MCF 10A (cell line): ENCODE results near the gene CUL7. TPM values are rescaled to one million over a fixed set of nuclear protein-coding genes. Genes with fewer than 3 reads are reported as not detected.

Experiments
- BruUV-seq: library from RNA; stranded (reverse); fragments of 400-500 nt; replicated peaks from 2 replicates; lab custom pipeline; 2021; lab: Mats Ljungman, UMichigan
- CTCF ChIA-PET: fragments of 300-600 bp; sonication (Branson Sonifier 250); formaldehyde crosslinking; extraction: SDS; loops from one replicate; lab custom pipeline; 2021; ENCODE audit warnings: antibody characterized with exemption, inconsistent platforms; lab: Yijun Ruan, JAX
- POLR2A ChIA-PET: fragments of 300-600, 350-650 bp; sonication (Branson Sonifier 250); formaldehyde crosslinking; extraction: SDS; loops from one replicate; lab custom pipeline; 2020; ENCODE audit warnings: antibody characterized with exemption, inconsistent platforms; lab: Yijun Ruan, JAX
- DNase-seq: peaks from one replicate; pipeline ENCODE4 v3.0.0-alpha.2; 2018; ENCODE audit not compliant: unreplicated experiment
- H3K27ac Mint-ChIP-seq: one replicate; pipeline ENCODE4 v1.8.0; 2022; ENCODE audit warnings: mild to moderate bottlenecking, low read depth, mixed read lengths; ENCODE audit not compliant: unreplicated experiment
- H3K27me3 Mint-ChIP-seq: one replicate; pipeline ENCODE4 v1.8.0; 2022; ENCODE audit warnings: mixed read lengths; ENCODE audit not compliant: insufficient read depth, unreplicated experiment
- H3K36me3 Mint-ChIP-seq: one replicate; pipeline ENCODE4 v1.8.0; 2022; ENCODE audit warnings: mild to moderate bottlenecking, moderate library complexity, mixed read lengths; ENCODE audit not compliant: insufficient read depth, unreplicated experiment
- H3K4me1 Mint-ChIP-seq: one replicate; pipeline ENCODE4 v1.8.0; 2022; ENCODE audit warnings: mixed read lengths; ENCODE audit not compliant: insufficient read depth, unreplicated experiment
- H3K4me3 Mint-ChIP-seq: one replicate; pipeline ENCODE4 v1.8.0; 2022; ENCODE audit warnings: mild to moderate bottlenecking, moderate library complexity, mixed read lengths; ENCODE audit not compliant: unreplicated experiment
- H3K9me3 Mint-ChIP-seq: one replicate; pipeline ENCODE4 v1.8.0; 2022; ENCODE audit warnings: mixed read lengths; ENCODE audit not compliant: unreplicated experiment
- intact Hi-C: fragments of 100-400 bp; cut with micrococcal nuclease; formaldehyde crosslinking; loops from 2 replicates; pipeline ENCODE4 v1.14.1; 2022
- total RNA-seq: library from RNA; stranded (reverse); gene quantifications from 2 replicates; pipeline ENCODE4 v1.2.3, GENCODE V29; 2022
- TF ChIP-seq, protein P1 (sequence below): fragments of 200-600 bp; IDR thresholded peaks from one replicate; pipeline ENCODE4 v1.8.0; 2022; ENCODE audit warnings: antibody characterized with exemption, mild to moderate bottlenecking; ENCODE audit not compliant: unreplicated experiment

Gene CUL7
- total RNA-seq, 1 experiment from 2014 or later, result 22.7 TPM

DNA sequence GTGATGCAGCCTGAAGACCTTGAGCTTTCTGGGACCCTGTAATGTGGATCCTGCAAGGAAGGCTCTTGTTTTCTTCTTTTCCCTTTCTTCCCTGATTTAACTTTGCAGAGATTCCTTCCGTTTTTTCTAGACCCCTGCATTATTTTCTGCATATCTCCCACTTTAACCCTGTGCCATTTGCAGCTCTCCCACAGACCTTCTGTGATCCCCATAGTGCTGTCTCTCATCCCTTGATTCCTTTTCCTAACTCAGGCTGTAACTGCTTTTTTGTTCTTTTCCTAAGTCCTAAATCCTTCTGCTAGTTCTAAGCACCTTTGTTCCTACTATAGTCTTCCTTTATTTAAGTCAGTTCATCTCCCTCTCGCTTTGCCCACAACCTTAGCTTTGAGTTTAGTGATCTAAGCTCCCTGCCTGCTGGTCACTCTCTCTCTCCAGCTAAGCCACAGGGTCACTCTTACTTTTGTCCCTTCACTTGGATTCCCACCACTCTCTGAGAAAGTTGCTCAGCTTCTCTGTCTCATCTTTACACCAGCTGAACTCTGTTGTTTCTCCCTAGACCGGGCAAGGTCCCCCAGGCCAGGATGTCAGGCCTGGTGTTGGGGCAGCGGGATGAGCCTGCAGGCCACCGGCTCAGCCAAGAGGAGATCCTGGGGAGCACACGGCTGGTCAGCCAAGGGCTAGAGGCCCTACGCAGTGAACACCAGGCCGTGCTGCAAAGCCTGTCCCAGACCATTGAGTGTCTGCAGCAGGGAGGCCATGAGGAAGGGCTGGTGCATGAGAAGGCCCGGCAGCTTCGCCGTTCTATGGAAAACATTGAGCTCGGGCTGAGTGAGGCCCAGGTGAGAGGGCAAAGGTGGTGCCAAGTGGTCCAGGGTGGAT is 7.3 kb upstream of the CUL7 start:
- no peak for DNase-seq
- peak overlapping the region; percentile 94 for H3K4me3 Mint-ChIP-seq
- intact Hi-C loops, result no loop called here
- TF ChIP-seq, protein P1, sequence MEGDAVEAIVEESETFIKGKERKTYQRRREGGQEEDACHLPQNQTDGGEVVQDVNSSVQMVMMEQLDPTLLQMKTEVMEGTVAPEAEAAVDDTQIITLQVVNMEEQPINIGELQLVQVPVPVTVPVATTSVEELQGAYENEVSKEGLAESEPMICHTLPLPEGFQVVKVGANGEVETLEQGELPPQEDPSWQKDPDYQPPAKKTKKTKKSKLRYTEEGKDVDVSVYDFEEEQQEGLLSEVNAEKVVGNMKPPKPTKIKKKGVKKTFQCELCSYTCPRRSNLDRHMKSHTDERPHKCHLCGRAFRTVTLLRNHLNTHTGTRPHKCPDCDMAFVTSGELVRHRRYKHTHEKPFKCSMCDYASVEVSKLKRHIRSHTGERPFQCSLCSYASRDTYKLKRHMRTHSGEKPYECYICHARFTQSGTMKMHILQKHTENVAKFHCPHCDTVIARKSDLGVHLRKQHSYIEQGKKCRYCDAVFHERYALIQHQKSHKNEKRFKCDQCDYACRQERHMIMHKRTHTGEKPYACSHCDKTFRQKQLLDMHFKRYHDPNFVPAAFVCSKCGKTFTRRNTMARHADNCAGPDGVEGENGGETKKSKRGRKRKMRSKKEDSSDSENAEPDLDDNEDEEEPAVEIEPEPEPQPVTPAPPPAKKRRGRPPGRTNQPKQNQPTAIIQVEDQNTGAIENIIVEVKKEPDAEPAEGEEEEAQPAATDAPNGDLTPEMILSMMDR, result no peak
- H3K36me3 Mint-ChIP-seq, result peaks cover 42% of the 10 kb centered on the region
- peaks cover 28% of the 10 kb centered on the region for H3K4me1 Mint-ChIP-seq
- H3K9me3 Mint-ChIP-seq, result no peaks in the 10 kb centered on the region
- CTCF ChIA-PET, result interaction anchor here (0.5 to 2.6 kb wide), 5 partner anchors 69 to 458 kb away, joined by 3 to 12 read pairs (median 4); no protein-coding TSS in a partner anchor
- H3K27me3 Mint-ChIP-seq, result no peaks in the 10 kb centered on the region
- BruUV-seq, result TSS peak; percentile 61
- H3K27ac Mint-ChIP-seq, result peak overlapping the region; percentile 96
- POLR2A ChIA-PET, result interaction anchor here (1.0 to 3.9 kb wide), 15 partner anchors 8 to 131 kb away, joined by 3 to 60 read pairs (median 17); partner anchors contain the start of genes CNPY3, KLHDC3, MEA1 and PPP2R5D

DNA sequence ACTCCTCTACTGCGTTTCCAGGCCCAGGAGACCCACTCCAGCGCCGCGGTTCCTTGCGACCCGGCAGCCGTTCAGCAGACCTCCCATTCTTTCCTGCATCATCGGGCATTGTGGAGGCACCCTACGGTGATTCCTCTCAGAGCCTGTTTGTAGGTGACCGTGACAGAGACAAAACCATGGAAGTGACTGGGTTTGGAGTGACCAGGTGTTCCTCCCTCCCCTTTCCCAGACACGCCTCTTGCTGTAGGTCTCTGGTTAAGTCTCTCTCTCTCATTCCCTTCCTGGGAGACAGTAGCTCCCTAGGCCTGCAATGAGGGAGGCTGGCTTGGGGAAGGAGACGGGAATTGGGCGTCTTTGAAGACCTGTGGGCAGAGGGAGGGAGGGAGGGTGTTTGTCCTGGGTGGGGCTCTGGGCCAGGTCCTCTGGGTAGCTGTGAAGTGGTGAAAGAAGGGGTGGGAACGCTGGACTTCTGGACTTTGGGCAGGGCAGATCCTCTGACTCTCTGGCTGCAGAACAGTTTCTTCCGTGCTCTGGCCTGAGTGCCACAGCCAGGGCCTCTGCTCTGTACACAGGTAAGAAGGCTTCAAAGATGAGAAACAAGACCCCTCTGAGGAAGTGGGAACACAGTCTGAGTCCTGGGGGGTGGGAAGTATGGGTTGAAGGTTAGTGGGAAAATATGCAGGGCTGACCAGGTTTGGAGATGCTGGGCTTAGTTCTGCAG is 6.5 kb upstream of the CUL7 start:
- intact Hi-C loops, result no loop called here
- CTCF ChIA-PET, result interaction anchor here (0.5 to 2.6 kb wide), 5 partner anchors 70 to 459 kb away, joined by 3 to 12 read pairs (median 4); no protein-coding TSS in a partner anchor
- Mint-ChIP-seq H3K27me3 (no peaks in the 10 kb centered on the region), H3K9me3 (no peaks in the 10 kb centered on the region), H3K4me1 (peaks cover 28% of the 10 kb centered on the region), H3K27ac (peak overlapping the region; percentile 96), H3K36me3 (peaks cover 43% of the 10 kb centered on the region), H3K4me3 (peak overlapping the region; percentile 94)
- TF ChIP-seq, protein P1, result no peak
- DNase-seq, result peak; percentile 40
- POLR2A ChIA-PET, result interaction anchor here (0.9 to 3.9 kb wide), 21 partner anchors 9 to 569 kb away, joined by 3 to 60 read pairs (median 9); partner anchors contain the start of genes CNPY3, GTPBP2, KLHDC3 and MEA1
- no TSS peak for BruUV-seq

DNA sequence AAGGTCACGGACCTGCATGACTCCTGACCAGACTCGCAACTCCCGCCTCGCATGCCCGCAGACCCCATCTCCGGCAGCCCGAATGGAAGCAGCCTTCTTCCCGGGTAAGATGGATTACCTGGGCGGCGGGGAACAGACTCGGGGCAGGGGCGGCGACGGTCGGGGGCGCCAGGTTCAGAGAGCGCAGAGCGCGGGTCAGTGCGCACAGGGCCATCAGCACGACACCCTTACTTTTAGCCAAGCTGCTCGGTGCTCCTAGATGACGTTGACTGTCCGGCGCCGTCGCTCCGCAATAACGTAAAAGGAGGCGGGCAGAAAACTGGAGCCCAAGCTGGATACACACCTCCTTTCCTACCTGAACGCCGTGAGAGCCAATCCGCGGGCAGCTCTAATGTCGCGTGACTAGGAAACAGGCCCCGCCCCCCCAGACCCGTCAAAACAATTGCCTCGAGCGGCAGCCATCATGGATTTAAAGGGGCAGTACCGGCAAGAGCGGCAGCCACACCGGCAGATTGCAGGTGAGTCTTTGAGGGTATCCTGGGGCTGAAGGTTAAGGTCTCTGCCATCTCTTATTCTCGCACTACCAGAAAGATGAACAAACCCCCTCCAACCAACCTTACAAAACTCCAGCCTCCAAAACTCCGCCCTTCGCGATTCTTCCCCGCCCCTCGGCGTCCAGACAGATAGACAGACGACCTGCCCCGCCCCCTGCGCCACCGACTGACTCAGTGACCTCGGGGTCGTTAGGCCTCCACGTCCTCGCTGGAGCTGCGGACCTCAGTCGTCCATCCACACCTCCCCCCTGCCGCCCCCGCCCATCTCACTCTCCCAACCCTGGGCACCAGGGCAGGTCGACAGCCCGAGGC is 5.8 kb upstream of the CUL7 start, which contains the start of the genes KLC4 and MRPL2:
Gene KLC4, plus strand, starts transcription at position 464 of the 866 bp plus-strand sequence. CDS start 1,705 bp downstream, outside the sequence.
Gene MRPL2, minus strand, starts transcription at position 267 of the 866 bp plus-strand sequence. Its CDS starts 53 bp downstream, at position 214.
- H3K36me3 Mint-ChIP-seq, result peaks cover 43% of the 10 kb centered on the region
- no TSS peak for BruUV-seq
- POLR2A ChIA-PET, result interaction anchor here (0.6 to 3.9 kb wide), 42 partner anchors 10 to 570 kb away, joined by 3 to 60 read pairs (median 4); partner anchors contain the start of genes CNPY3, CUL9, DNPH1 and GTPBP2
- intact Hi-C loops, result no loop called here
- H3K27me3 Mint-ChIP-seq, result no peaks in the 10 kb centered on the region
- H3K27ac Mint-ChIP-seq, result peak within 1 kb of the TSS; percentile 96
- TF ChIP-seq, protein P1, result no peak
- peak within 1 kb of the TSS; percentile 94 for H3K4me3 Mint-ChIP-seq
- no peaks in the 10 kb centered on the region for H3K9me3 Mint-ChIP-seq
- peak; percentile 99 for DNase-seq
- CTCF ChIA-PET, result interaction anchor here (1.0 to 2.6 kb wide), 7 partner anchors 10 to 100 kb away, joined by 3 to 12 read pairs (median 8); no protein-coding TSS in a partner anchor
- peaks cover 28% of the 10 kb centered on the region for H3K4me1 Mint-ChIP-seq
